ENCODE results near the gene CLDN18.

The CLDN18 gene

GRCh38 chr3:138065949-138066348 is 56.0 kb downstream of the CLDN18 start:
- DNase-seq (ENCODE audit: low read depth), result no peak
- TF ChIP-seq CTCF (conservative IDR thresholded peaks at IDR 0.05; ENCODE audit: control insufficient read depth, insufficient read depth, low read depth, low read length), result no peak
- no peak overlapping the region for H3K4me3 ChIP-seq (ENCODE audit: control insufficient read depth, low read depth, low read length)

DNA sequence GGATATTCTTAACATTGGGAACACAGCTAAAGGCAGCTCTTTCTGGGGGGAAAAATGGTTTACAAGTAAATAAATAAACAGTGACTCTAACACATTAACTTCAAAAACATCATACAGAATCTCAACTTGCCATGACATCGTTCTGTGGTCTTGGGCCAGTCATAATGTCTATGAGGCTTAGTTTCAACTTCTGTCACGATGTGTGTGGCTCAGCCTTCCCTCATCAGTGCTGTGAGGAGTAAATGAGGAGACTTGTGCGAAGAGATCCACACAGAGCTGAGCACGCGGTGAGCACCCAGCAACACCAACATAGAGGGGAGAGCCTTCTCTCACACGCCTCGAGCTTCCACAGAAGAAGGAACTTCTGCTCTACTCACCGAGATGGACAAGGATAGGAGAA is 56.4 kb downstream of the CLDN18 start:
- no peak overlapping the region for H3K4me3 ChIP-seq (ENCODE audit: control insufficient read depth, low read depth, low read length)
- no peak for TF ChIP-seq CTCF (conservative IDR thresholded peaks at IDR 0.05; ENCODE audit: control insufficient read depth, insufficient read depth, low read depth, low read length)
- no peak for DNase-seq (ENCODE audit: low read depth)

DNA sequence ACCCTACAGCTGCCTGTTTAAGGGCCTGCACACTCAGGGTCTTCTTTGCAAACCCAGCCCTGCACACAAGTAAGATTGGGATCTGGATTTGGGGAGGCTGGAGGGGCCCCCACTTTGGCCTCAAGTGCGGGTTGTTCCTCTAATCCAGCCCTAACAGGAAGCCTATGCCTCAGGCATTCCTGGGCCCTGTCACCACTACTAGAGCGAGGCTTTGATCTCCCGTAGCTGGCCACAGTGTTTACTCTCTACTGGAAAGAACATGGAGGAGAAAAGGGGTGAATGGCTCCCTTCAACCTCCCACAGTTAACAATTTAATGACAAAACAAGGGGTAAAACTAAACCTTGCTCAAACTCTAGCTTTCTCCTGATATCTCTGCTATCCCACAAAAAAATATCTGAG is 57.0 kb downstream of the CLDN18 start:
- no peak overlapping the region for H3K4me3 ChIP-seq (ENCODE audit: control insufficient read depth, low read depth, low read length)
- DNase-seq (ENCODE audit: low read depth), result no peak
- no peak for TF ChIP-seq CTCF (conservative IDR thresholded peaks at IDR 0.05; ENCODE audit: control insufficient read depth, insufficient read depth, low read depth, low read length)

DNA sequence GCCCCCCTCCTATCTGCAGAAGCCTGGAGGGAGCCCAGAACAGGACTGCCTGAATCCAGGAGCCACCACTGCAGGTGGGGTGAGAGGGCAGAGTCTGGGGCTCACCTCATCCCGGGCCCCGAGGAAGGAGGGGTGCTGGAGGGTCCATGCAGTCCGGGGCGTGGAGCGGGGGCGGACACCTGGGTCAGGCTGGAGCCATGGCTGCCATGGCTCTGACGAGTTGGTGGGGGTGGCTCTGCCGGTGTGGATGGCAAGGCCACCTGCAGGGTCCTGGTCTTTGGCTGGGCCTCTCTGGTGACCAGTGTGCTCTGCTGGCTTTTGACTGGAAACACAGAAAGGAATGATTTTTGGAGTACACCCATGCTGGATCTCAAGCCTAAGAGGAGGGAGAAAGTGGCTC is 58.1 kb downstream of the CLDN18 start:
- no peak for DNase-seq (ENCODE audit: low read depth)
- no peak overlapping the region for H3K4me3 ChIP-seq (ENCODE audit: control insufficient read depth, low read depth, low read length)
- TF ChIP-seq CTCF (conservative IDR thresholded peaks at IDR 0.05; ENCODE audit: control insufficient read depth, insufficient read depth, low read depth, low read length), result no peak

GRCh38 chr3:138068579-138069174 is 58.7 kb downstream of the CLDN18 start:
- DNase-seq (ENCODE audit: low read depth), result peak; percentile 89
- H3K4me3 ChIP-seq (ENCODE audit: control insufficient read depth, low read depth, low read length), result no peak overlapping the region
- TF ChIP-seq CTCF (conservative IDR thresholded peaks at IDR 0.05; ENCODE audit: control insufficient read depth, insufficient read depth, low read depth, low read length), result peak; percentile 99

GRCh38 chr3:138070006-138070405 is 60.0 kb downstream of the CLDN18 start:
- DNase-seq (ENCODE audit: low read depth), result no peak
- H3K4me3 ChIP-seq (ENCODE audit: control insufficient read depth, low read depth, low read length), result no peak overlapping the region
- no peak for TF ChIP-seq CTCF (conservative IDR thresholded peaks at IDR 0.05; ENCODE audit: control insufficient read depth, insufficient read depth, low read depth, low read length)

DNA sequence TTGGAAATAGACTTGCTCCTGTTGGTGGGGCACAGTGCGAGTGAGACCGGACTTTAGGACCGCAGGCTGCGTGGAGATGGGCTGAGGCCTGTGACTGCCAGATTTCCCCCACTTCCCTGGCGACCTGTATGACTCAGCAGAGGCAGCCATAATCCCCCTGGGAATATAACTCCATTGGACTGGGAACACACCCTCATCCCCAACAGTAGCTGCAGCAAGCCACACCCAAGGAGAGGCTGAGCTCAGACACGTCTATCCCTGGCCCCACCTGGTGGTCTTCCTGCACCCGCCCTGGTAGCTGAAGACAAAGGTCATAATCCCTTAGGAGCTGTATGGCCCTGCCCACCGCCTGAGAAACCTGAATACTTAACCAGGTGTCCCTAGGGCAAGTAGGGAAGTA is 62.8 kb downstream of the CLDN18 start:
- peak; percentile 12 for DNase-seq (ENCODE audit: low read depth)
- TF ChIP-seq CTCF (conservative IDR thresholded peaks at IDR 0.05; ENCODE audit: control insufficient read depth, insufficient read depth, low read depth, low read length), result no peak
- no peak overlapping the region for H3K4me3 ChIP-seq (ENCODE audit: control insufficient read depth, low read depth, low read length)
